GM13976 (cell line): Measurements from ENCODE around the gene TOR1AIP1.

Experiments
- DNase-seq: peaks from one replicate; pipeline ENCODE4 v3.0.0; 2012; ENCODE audit warnings: low spot score
- CTCF ChIP-seq: IDR thresholded peaks from 2 replicates; pipeline ENCODE4 v1.5.1; 2012; ENCODE audit warnings: borderline replicate concordance, mild to moderate bottlenecking; ENCODE audit not compliant: insufficient read depth; ENCODE audit errors: extremely low read depth, missing control alignments, control extremely low read depth
- in situ Hi-C: fragments of 300-500 bp; cut with MboI; formaldehyde crosslinking; loops from one replicate; pipeline ENCODE4 v1.12.0; 2022; ENCODE audit warnings: low sequenced_read_pairs, mixed read lengths, inconsistent platforms; ENCODE audit not compliant: unreplicated experiment

Gene TOR1AIP1

GRCh38 chr1:179935909-179936496 is 53.9 kb downstream of the TOR1AIP1 start:
- in situ Hi-C loops = no loop called here
- peak; percentile 44 for DNase-seq
- no peak for TF ChIP-seq CTCF

GRCh38 chr1:179937668-179938254 is 55.7 kb downstream of the TOR1AIP1 start:
- DNase-seq = no peak
- in situ Hi-C loops = no loop called here
- TF ChIP-seq CTCF = no peak

GRCh38 chr1:179938752-179939151 is 56.7 kb downstream of the TOR1AIP1 start:
- no peak for DNase-seq

GRCh38 chr1:179939941-179940340 is 57.9 kb downstream of the TOR1AIP1 start:
- DNase-seq = no peak
- TF ChIP-seq CTCF = no peak
- in situ Hi-C loops = no loop called here

More at GRCh38 chr1:179938752-179939151, 56.7 kb downstream of the TOR1AIP1 start:
- no peak for TF ChIP-seq CTCF
- in situ Hi-C loops = no loop called here

GRCh38 chr1:179941454-179941853 is 59.4 kb downstream of the TOR1AIP1 start:
- in situ Hi-C loops = no loop called here
- DNase-seq = no peak
- TF ChIP-seq CTCF = no peak

- DNase-seq = no peak
- no peak for TF ChIP-seq CTCF
- in situ Hi-C loops = no loop called here
These were observed 68.6 kb downstream of the TOR1AIP1 start for GRCh38 chr1:179950651-179951050.
